Measurements from ENCODE around the gene MS4A7. TPM values are rescaled to one million over a fixed set of nuclear protein-coding genes. Genes with fewer than 3 reads are reported as not detected.

The MS4A7 gene
- total and polyA plus RNA-seq, 2 of the 4 experiments (the other 2 are of a cell fraction), result not detected

- no peak overlapping the region for H2BK5ac ChIP-seq (ENCODE audit: low read depth, low read length, poor library complexity, severe bottlenecking)
- dilution Hi-C loops (cut with HindIII; ENCODE audit: low sequenced_read_pairs, unreplicated experiment), result no loop called here
- 33% methylated on average over 1 of the region's 4 CpGs; no CpG with 5 or more reads in 1 of the 2 experiments for WGBS, 2 experiments (ENCODE audit: extremely low coverage in 2 of 2, insufficient read length in 1 of 2)
- no peak overlapping the region for H3K27ac ChIP-seq (ENCODE audit: insufficient read depth, low read length)
- no peak overlapping the region for H3K23ac ChIP-seq (ENCODE audit: low read depth, low read length)
- H2AFZ ChIP-seq (replicated peaks; ENCODE audit: low read length, poor library complexity), result no peak overlapping the region
- ChIA-PET POLR2A (ENCODE audit: unreplicated experiment) (no interaction called here), CTCF (no interaction called here)
- DNase-seq, result no peak
- ATAC-seq (ENCODE audit: low read depth), result no peak
- H2AK9ac ChIP-seq (replicated peaks; ENCODE audit: low read depth, low read length, poor library complexity), result no peak overlapping the region
- no peak overlapping the region for H4K5ac ChIP-seq (ENCODE audit: low read depth, low read length)
- in situ Hi-C loops (cut with MboI; ENCODE audit: low sequenced_read_pairs), result no loop called here
- H3K56ac ChIP-seq (ENCODE audit: extremely low read depth, insufficient read depth, low read length), result no peak overlapping the region
- H3K79me1 ChIP-seq (ENCODE audit: low read depth in 1 of 2, low read length in 2 of 2), result no peaks in the 10 kb centered on the region
- intact Hi-C loops (cut with micrococcal nuclease), result no loop called here
- H2BK20ac ChIP-seq (ENCODE audit: low read depth, low read length), result no peak overlapping the region
- H3K27me3 ChIP-seq (ENCODE audit: control insufficient read depth, insufficient read depth, low read length), result no peaks in the 10 kb centered on the region
- H4K8ac ChIP-seq (ENCODE audit: low read depth in 2 of 2, low read length in 2 of 2), result no peak overlapping the region
- H3K36me3 ChIP-seq (ENCODE audit: control insufficient read depth, insufficient read depth, low read length), result no peaks in the 10 kb centered on the region
- H4K20me1 ChIP-seq (ENCODE audit: insufficient read depth, low read length), result no peaks in the 10 kb centered on the region
- H3K9ac ChIP-seq (ENCODE audit: low read depth, low read length), result no peak overlapping the region
- no peak overlapping the region for H2BK120ac ChIP-seq (ENCODE audit: low read depth, low read length)
- no peak for TF ChIP-seq ELK1 (IDR thresholded peaks at IDR 0.05; ENCODE audit: borderline replicate concordance, low read depth, low read length)
- no peak for TF ChIP-seq MAFK (IDR thresholded peaks at IDR 0.05; ENCODE audit: low read depth, low read length)
- TF ChIP-seq NFE2L2 (IDR thresholded peaks at IDR 0.05; ENCODE audit: low read depth, low read length), result no peak
- TF ChIP-seq SMC3 (IDR thresholded peaks at IDR 0.05; ENCODE audit: low read depth, low read length), result no peak
- no peak for TF ChIP-seq FOS (IDR thresholded peaks at IDR 0.05; ENCODE audit: low read depth, low read length)
- TF ChIP-seq CEBPB (IDR thresholded peaks at IDR 0.05; ENCODE audit: low read depth, low read length), result no peak
- TF ChIP-seq RFX5 (IDR thresholded peaks at IDR 0.05; ENCODE audit: low read depth, low read length), result no peak
- TF ChIP-seq MAZ (IDR thresholded peaks at IDR 0.05; ENCODE audit: borderline replicate concordance, low read depth, low read length), result no peak
- no peak for TF ChIP-seq BHLHE40 (IDR thresholded peaks at IDR 0.05; ENCODE audit: low read depth, low read length)
- H3K4me3 ChIP-seq (ENCODE audit: insufficient read depth, low read depth, low read length), result no peak overlapping the region
- no peak overlapping the region for H2AK5ac ChIP-seq (ENCODE audit: low read depth, low read length)
- H3K4me1 ChIP-seq (ENCODE audit: control insufficient read depth, insufficient read depth, low read length), result no peaks in the 10 kb centered on the region
- no peak overlapping the region for H4K91ac ChIP-seq (ENCODE audit: insufficient read depth, low read depth, low read length)
- H3K18ac ChIP-seq (ENCODE audit: low read depth, low read length), result no peak overlapping the region
- no peak overlapping the region for H2BK15ac ChIP-seq (ENCODE audit: low read depth, low read length)
- BruUV-seq (replicated peaks), result no TSS peak
- H3K9me3 ChIP-seq (ENCODE audit: control insufficient read depth, insufficient read depth, low read length), result peaks cover 6% of the 10 kb centered on the region
- no peak overlapping the region for H3K4me2 ChIP-seq (ENCODE audit: low read depth, low read length)
- H3K4ac ChIP-seq (ENCODE audit: low read depth, low read length), result no peak overlapping the region
- H3K14ac ChIP-seq (replicated peaks; ENCODE audit: low read depth, low read length), result no peak overlapping the region
- H3K9me1 ChIP-seq (ENCODE audit: insufficient read depth, low read length), result no peaks in the 10 kb centered on the region
These were observed 55.1 kb downstream of the MS4A7 start for GRCh38 chr11:60433401-60433800.

Other genes starting within 250 kb of the MS4A7 start
- not detected in 2 replicates for gene MS4A6A, start 195.4 kb upstream of the MS4A7 start, total RNA-seq (2012; rRNA removed)
- gene MS4A6A, start 195.4 kb upstream of the MS4A7 start, polyA plus RNA-seq (2012; rRNA removed), result not detected in 2 replicates
- gene MS4A4E, start 135.4 kb upstream of the MS4A7 start, total RNA-seq (2012; rRNA removed), result not detected in 2 replicates
- gene MS4A4E, start 135.4 kb upstream of the MS4A7 start, polyA plus RNA-seq (2012; rRNA removed), result not detected in 2 replicates
- not detected in 2 replicates for gene MS4A4A, start 97.9 kb upstream of the MS4A7 start, total RNA-seq (2012; rRNA removed)
- gene MS4A4A, start 97.9 kb upstream of the MS4A7 start, polyA plus RNA-seq (2012; rRNA removed), result not detected in 2 replicates
- gene MS4A6E, start 51.3 kb upstream of the MS4A7 start, total RNA-seq (2012; rRNA removed), result not detected in 2 replicates
- gene MS4A6E, start 51.3 kb upstream of the MS4A7 start, polyA plus RNA-seq (2012; rRNA removed), result not detected in 2 replicates
- not detected in 2 replicates for gene MS4A14, start 17.9 kb downstream of the MS4A7 start, total RNA-seq (2012; rRNA removed)
- gene MS4A14, start 17.9 kb downstream of the MS4A7 start, polyA plus RNA-seq (2012; rRNA removed), result not detected in 2 replicates
- not detected in 2 replicates for gene MS4A5, start 51.0 kb downstream of the MS4A7 start, total RNA-seq (2012; rRNA removed)
- not detected in 2 replicates for gene MS4A5, start 51.0 kb downstream of the MS4A7 start, polyA plus RNA-seq (2012; rRNA removed)
- not detected in 2 replicates for gene MS4A1, start 77.3 kb downstream of the MS4A7 start, total RNA-seq (2012; rRNA removed)
- gene MS4A1, start 77.3 kb downstream of the MS4A7 start, polyA plus RNA-seq (2012; rRNA removed), result not detected in 2 replicates
- not detected in 2 replicates for gene MS4A12, start 114.2 kb downstream of the MS4A7 start, total RNA-seq (2012; rRNA removed)
- gene MS4A12, start 114.2 kb downstream of the MS4A7 start, polyA plus RNA-seq (2012; rRNA removed), result not detected in 2 replicates
- not detected in 2 replicates for gene MS4A13, start 136.9 kb downstream of the MS4A7 start, total RNA-seq (2012; rRNA removed)
- gene MS4A13, start 136.9 kb downstream of the MS4A7 start, polyA plus RNA-seq (2012; rRNA removed), result not detected in 2 replicates